Muscle of back (tissue), 11 donors: ENCODE data around the gene PATJ. TPM values are rescaled to one million over a fixed set of nuclear protein-coding genes. Genes with fewer than 3 reads are reported as not detected.
"Not testable (repeated sequence)": the region's sequence is repeated elsewhere in the genome, so short reads cannot be mapped to it uniquely, and the experiment has no call there.

Experiments
- DNase-seq, 3 donors: peaks; one replicate each; pipeline versions ENCODE4 v3.0.0 to v3.0.0-alpha.2; 2013
- polyA plus RNA-seq, 10 donors: library from polyadenylated mRNA; unstranded; fragments of 120-200 nt; gene quantifications; one replicate each; pipeline ENCODE4 v1.2.1, GENCODE V29; 2013; ENCODE audit not compliant: insufficient read length in 10 of 10

The PATJ gene
- polyA plus RNA-seq, 10 donors = 1.9 to 4.7 (median 3.7) TPM

GRCh38 chr1:62170380-62170779 lies 428.1 kb downstream of the PATJ start:
- not testable (repeated sequence) for DNase-seq

DNA sequence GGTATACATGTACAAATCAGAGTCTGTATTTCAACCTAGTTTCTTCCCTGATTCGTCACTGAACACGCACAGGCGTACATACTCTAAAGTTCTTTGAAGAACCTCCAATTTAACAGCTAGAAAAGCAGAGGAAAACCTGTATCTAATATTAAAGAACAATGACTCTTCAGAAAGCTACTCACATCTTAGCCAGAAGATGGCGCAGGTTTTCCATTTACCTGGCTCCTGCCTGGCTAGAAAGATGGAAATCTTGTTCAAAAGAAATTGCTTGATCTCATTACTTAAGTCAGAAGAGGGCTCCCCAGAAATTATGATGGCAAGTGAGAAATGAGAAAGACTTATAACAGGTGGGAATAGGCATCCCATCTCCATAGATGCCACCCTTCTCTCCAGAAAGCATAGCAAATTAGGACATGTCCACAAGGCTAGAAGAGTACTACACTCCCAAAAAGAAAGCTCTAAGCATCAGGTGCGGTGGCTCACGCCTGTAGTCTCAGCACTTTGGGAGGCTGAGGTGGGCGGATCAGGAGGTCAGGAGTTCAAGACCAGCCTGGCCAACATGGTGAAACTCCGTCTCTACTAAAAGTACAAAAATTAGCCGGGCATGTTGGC lies 433.4 kb downstream of the PATJ start:
- DNase-seq = peak; percentile 55 to 79 (median 73)

- no peak for DNase-seq
Observed at GRCh38 chr1:62176597-62177312, 434.5 kb downstream of the PATJ start.

DNA sequence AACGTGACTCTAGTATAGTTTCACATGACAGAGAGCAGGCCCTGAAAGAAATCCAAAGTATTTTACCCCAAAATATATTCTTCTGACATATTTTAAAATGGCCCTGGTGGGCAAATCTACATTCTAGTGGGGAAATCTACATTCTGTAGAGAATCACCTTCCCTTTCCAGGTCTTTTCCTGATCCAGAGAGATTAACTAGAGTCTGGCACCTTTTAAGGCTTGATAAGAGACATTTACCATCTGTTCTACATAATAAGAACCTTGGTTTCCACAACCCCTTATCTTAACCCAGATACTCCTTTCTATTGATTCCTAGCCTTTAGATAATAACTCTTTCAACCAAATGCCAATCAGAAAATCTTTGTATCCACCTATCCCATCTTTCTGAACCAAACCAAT lies 435.3 kb downstream of the PATJ start:
- DNase-seq = no peak

DNA sequence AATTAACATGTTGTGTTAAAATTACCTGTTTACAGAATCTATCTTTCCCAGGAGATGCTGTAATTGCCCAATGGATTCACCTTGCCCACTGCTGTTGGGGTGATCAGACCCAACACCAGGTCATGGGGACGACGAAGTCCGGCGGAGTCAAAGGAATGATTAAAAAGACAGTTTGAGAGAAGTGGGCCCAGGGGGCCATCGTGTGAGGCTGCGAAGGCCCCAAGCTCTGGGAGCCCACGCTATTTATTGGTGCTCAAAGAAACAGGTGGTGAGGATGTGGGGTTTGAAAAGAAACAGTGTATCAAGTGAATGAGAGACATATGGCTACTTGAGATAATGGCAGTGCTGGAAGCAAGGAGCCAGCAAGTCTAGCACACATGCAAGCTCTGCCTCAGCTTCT lies 436.1 kb downstream of the PATJ start:
- DNase-seq = no peak

DNA sequence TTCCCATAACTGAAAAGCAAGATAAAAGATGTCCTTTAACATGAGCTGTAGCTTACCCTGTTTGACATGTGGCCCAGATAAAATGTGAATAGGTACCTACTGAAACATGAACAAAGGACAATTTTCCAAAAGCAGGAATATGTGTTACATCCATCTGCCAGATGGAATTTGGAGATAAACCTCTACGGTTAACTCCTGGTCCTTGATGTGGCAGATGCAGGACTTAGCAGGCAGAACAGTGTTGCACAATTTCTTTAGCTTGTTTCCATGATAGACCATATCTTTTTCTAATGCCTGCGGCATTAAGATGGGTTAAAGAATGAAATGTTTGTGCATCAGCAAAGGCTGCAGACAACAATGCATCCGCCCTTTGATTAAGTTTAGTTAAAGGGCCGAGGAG lies 437.8 kb downstream of the PATJ start:
- DNase-seq = not testable (repeated sequence)

DNA sequence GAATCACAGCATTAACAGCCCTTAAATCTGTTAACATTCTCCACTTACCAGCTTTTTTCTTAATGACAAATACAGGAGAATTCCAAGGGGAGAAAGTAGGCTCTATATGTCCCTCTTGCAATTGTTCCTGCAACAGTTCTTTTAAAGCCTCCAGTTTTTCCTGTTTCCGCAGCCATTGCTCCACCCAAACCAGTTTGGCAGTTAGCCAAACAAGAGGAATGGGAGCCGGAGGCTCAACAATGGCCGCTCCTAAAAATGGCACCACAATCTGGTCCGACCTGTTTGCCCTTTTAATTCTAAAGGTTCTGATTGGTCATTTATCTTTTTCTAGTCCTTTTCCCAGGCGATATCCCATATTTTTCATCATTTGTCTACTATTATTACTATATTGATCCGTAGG lies 438.4 kb downstream of the PATJ start:
- DNase-seq = no peak

- no peak for DNase-seq
Observed at GRCh38 chr1:62181532-62181931, 439.3 kb downstream of the PATJ start.

DNA sequence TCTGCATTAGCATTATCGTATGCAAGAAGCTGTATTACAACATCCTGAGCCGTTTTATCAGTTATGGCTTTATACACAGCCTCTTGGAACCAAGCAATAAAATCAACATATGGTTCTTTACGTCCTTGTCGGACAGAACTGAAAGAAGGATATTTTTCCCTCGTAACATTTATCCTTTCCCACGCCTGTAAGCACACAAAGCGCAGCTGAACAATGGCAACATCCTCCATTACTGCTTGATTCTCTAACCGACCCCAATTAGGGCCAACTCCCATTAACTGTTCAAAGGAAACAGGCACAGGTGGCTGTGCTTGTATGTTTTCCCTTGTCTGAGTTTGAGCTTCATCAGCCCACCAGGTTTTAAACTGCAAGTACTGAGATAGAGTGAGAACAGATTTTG lies 439.9 kb downstream of the PATJ start:
- DNase-seq = not testable (repeated sequence)

DNA sequence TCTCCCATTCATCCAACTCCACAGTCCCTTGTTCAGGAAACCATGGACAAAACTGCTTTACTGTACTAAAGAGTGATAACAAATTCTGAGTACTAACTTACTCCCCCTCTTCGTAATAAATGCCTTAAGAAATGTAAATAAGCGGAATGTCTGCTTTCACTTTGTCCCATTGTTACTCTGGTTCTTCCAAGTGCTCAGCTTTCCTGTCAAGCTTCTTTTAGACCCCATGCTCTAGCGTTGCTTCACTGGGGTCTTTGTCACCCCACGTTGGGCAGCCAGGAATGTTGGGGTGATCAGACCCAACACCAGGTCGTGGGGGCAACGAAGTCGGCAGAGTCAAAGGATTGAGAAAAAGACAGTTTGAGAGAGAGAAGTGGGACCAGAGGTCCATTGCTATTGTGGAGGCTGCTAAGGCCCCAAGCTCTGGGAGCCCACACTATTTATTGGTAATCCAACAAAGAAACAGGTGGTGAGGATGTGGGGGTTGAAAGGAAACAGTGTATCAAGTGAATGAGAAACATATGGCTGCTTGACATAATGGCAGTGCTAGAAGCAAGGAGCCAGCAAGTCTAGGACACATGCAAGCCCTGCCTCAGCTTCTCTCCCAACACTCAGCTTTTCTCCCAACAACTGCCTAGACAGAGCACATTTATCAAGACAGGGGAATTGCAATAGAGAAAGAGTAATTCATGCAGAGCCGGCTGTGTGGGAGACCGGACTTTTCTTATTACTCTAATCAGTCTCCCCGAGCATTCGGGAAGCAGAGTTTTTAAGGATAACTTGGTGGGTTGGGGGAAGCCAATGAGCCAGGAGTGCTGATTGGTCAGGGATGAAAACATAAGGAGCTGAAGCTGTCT lies 441.1 kb downstream of the PATJ start:
- not testable (repeated sequence) for DNase-seq

- DNase-seq = no peak
Observed at GRCh38 chr1:62184336-62184735, 442.1 kb downstream of the PATJ start.

DNA sequence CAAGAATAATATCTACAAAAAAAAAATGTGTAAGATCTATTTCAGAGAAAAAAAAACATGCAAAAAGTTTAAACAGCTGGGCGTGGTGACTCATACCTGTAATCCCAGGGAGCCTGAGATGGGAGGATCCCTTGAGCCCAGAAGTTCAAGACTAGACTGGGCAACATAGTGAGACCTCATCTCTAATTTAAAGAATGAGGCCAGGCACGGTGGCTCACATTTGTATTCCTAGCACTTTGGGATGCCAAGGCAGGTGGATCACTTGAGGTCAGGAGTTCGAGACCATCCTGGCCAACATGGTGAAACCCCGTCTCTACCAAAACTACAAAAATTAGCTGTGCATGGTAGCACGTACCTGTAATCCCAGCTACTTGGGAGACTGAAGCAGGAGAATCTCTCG lies 443.0 kb downstream of the PATJ start:
- not testable (repeated sequence) for DNase-seq

DNA sequence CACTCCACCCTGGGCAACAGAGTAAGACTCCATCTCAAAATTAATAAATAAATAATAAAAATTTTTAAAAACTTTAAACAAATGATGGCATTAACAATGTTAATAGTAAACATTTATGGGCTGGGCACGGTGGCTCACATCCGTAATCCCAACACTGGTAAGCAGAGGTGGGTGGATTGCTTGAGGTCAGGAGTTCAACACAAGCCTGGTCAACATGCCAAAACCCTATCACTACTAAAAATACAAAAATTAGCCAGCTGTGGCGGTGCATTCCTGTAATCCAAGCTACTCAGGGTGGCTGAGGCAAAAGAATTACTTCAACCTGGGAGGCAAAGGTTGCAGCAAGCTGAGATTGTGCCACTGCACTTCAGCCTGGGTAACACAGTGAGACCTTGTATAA lies 443.4 kb downstream of the PATJ start:
- no peak for DNase-seq

DNA sequence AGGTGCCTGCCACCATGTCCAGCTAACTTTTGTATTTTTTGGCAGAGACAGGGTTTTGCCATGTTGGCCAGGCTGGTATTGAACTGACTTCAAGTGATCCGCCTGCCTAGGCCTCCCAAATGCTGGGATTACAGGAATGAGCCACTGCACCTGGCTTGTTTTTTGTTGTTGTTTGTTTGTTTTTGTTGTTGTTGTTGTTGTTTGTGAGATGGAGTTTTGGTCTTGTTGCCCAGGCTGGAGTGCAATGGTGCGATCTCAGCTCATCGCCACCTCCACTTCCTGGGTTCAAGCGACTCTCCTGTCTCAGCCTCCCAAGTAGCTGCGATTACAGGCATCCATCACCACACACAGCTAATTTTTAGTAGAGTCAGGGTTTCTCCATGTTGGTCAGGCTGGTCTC lies 445.3 kb downstream of the PATJ start:
- no peak for DNase-seq

GRCh38 chr1:62188111-62188510 lies 445.8 kb downstream of the PATJ start:
- DNase-seq = no peak

DNA sequence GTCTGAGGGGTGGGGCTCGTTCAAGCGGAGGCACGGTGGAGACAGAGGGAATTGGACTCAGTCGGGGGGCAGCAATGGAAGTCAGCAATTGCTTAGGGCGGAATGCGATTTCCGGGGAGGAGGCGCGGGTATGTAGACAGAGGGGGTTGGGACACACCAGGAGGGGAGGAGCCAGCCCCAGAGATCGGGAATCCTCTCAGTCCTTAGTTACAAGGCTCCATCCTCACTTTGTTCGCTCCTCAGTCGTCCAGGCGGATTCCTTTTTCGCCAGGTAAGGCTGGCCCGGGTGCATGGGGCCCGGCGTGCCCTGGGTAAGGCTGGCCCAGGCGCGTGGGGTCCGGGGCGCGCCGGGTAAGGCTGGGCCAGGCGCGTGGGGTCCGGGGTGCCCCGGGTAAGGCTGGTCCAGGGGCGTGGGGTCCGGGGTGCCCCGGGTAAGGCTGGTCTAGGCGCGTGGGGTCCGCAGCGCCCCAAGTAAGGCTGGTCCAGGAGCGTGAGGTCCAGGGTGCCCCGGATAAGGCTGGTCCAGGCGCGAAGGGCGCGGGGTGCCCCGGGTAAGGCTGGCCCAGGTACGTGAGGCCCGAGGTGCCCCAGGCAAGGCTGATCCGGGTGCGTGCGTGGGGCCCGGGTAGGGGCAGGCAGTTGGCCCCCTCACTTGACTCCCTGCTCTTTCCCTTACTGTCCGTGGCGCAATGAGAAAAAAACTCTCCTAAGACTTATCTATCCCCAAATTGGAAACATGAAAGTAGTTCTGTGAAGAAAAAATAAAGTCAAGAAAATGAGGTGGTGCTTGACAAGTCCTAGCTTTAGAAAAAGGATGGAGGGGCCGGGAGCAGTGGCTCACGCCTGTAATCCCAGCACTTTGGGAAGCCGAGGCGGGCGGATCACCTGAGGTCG lies 452.6 kb downstream of the PATJ start, which contains the start of gene L1TD1:
L1TD1 (plus strand) TSS at position 199 of the 894 bp plus-strand sequence. CDS start 11,780 bp downstream, outside the sequence.
- peak; percentile 19 to 65 (median 33) for DNase-seq

DNA sequence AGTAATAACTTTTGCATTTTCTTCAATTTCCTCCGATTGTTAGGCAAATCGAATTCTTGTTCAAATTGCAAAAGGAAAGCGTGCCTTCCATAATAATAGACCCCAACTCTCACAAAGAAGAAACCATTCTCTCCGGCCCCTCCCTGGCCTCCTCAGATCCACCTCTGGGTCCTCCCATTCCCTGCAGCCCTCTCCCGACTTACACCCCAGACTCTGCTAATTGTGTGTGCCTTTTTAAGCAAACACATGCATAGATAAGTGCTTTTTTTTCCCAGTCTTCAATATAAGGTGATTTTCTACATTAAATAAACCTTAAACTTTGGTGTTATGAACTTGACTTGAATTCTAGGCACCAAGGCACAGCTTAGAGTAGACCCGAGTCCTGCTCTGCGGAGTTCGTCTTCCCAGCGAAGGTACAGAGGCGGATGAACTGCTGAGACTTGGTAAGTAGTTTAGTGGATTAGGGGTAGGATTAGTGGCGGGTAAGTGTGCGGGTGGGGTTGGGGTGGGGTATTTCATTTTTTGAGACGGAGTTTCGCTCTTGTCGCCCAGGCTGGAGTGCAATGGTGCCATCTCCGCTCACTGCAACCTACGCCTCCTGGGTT lies 453.9 kb downstream of the PATJ start:
- DNase-seq = no peak

GRCh38 chr1:62198069-62198780 lies 455.9 kb downstream of the PATJ start:
- DNase-seq = peak in 1 of 3 donors; percentile 26

DNA sequence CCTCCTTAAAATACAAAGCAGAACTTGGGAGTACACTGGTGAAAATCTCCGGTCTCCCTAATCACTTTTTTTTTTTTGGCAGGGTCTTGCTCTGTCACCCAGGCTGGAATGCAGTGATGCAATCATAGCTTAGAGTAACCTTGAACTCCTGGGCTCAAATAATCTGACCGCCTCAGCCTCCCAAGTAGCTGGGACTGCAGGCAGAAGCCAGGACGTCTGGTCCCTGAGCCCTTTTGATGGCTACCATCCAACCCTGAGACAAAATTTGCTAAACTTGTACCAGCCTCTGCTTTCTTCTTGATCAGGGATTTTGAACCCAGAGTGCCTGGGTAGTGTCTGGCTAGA lies 456.5 kb downstream of the PATJ start:
- no peak for DNase-seq

DNA sequence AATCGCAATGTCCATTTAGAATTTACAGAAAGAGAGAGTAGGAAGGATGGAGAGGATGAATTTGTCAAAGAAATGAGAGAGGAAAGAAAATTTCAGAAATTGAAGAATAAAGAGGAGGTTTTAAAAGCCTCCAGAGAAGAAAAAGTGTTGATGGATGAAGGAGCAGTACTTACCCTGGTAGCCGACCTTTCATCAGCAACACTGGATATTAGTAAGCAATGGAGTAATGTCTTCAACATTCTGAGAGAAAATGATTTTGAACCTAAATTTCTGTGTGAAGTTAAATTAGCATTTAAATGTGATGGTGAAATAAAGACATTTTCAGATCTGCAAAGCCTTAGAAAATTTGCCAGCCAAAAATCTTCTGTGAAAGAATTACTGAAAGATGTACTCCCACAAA lies 464.9 kb downstream of the PATJ start:
- DNase-seq = no peak

DNA sequence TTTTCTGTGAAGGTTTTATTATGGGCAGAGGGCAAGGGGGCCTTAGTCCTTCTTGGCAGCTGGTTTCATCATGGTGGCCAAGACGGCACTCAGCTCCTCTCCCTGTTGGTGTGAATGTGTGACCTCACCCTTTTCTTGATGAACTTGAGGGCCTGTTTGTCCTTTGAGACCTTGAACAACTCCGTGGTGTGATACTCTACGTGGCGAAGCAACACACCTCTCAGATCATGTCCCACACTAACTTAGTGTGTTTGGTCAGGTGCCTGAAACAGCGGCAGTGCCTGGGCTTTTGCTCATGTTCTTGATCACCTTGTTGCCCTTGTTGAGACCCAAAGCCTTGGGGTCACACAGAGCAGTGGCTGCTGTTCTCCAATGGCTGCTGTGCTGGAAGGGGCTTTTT lies 465.8 kb downstream of the PATJ start:
- no peak for DNase-seq
